Measurements from ENCODE around the gene BCAR3. TPM values are rescaled to one million over a fixed set of nuclear protein-coding genes. Genes with fewer than 3 reads are reported as not detected.

The BCAR3 gene
- total RNA-seq, 4 donors from 2014 or later: 29.6 to 46.7 (median 37.0) TPM

- Histone ChIP-seq H3K27ac (peak overlapping the region; percentile 45 to 62 (median 51)), H3K36me3 (peaks cover 7 to 18% of the 10 kb centered on the region in 2 donors), H3K9me3 (no peaks in the 10 kb centered on the region), H3K4me1 (peaks cover 4 to 22% of the 10 kb centered on the region in 2 donors), H3K4me3 (replicated peaks in 1 of 3) (no peak overlapping the region), H3K27me3 (no peaks in the 10 kb centered on the region)
- 76 to 87% methylated on average over 15 of the region's 15 CpGs for WGBS, 2 donors
- TF ChIP-seq, protein P1, sequence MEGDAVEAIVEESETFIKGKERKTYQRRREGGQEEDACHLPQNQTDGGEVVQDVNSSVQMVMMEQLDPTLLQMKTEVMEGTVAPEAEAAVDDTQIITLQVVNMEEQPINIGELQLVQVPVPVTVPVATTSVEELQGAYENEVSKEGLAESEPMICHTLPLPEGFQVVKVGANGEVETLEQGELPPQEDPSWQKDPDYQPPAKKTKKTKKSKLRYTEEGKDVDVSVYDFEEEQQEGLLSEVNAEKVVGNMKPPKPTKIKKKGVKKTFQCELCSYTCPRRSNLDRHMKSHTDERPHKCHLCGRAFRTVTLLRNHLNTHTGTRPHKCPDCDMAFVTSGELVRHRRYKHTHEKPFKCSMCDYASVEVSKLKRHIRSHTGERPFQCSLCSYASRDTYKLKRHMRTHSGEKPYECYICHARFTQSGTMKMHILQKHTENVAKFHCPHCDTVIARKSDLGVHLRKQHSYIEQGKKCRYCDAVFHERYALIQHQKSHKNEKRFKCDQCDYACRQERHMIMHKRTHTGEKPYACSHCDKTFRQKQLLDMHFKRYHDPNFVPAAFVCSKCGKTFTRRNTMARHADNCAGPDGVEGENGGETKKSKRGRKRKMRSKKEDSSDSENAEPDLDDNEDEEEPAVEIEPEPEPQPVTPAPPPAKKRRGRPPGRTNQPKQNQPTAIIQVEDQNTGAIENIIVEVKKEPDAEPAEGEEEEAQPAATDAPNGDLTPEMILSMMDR (IDR thresholded peaks at IDR 0.05): no peak
- intact Hi-C loops (cut with DNase I): no loop called here
- DNase-seq: peak; percentile 45 to 70
These were observed 114.2 kb downstream of the BCAR3 start for GRCh38 chr1:93567255-93567918.

DNA sequence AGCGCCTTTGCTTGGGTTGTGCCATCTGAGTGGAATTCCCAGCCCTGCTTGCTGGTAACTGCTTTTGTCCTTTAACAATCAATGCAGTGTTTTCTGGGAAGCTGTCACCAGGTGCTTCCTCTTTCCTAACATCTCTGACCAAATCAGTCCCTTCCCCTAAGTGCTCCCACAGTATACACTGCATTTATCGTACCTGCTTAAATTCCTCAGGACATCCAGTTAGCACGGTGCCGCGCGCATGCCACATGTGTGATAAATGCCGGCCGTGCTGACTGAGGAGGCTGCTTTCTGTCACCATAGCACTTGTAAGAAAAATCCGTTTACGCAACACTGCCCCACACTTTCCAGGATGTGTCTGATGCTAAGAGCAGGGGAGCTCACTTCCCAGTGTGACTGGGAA is 115.4 kb downstream of the BCAR3 start:
- no peak for DNase-seq
- H3K27me3 ChIP-seq: no peaks in the 10 kb centered on the region
- peak overlapping the region in 2 of 3 donors; percentile 57 to 62 for H3K27ac ChIP-seq
- WGBS, 2 donors: 78% methylated on average over 10 of the region's 10 CpGs
- H3K4me1 ChIP-seq: peaks cover 4 to 22% of the 10 kb centered on the region in 2 donors
- no peak overlapping the region for H3K4me3 ChIP-seq (replicated peaks in 1 of 3)
- intact Hi-C loops (cut with DNase I): no loop called here
- TF ChIP-seq, protein P1 (IDR thresholded peaks at IDR 0.05): no peak
- no peak for TF ChIP-seq POLR2A (IDR thresholded peaks at IDR 0.05)
- H3K36me3 ChIP-seq: peaks cover 15 to 17% of the 10 kb centered on the region in 2 donors
- H3K9me3 ChIP-seq: no peaks in the 10 kb centered on the region

- WGBS, 2 donors: 54% methylated on average over 4 of the region's 4 CpGs
- DNase-seq: no peak
- H3K27ac ChIP-seq: peak overlapping the region in 2 of 3 donors; percentile 57 to 62
- H3K4me3 ChIP-seq (replicated peaks in 1 of 3): no peak overlapping the region
- H3K36me3 ChIP-seq: peaks cover 9 to 18% of the 10 kb centered on the region in 2 donors
- H3K9me3 ChIP-seq: no peaks in the 10 kb centered on the region
- TF ChIP-seq POLR2A (IDR thresholded peaks at IDR 0.05): no peak
- TF ChIP-seq, protein P1 (IDR thresholded peaks at IDR 0.05): no peak
- no peaks in the 10 kb centered on the region for H3K27me3 ChIP-seq
- intact Hi-C loops (cut with DNase I): no loop called here
- H3K4me1 ChIP-seq: peaks cover 4 to 22% of the 10 kb centered on the region in 2 donors
These were observed 116.0 kb downstream of the BCAR3 start for GRCh38 chr1:93565496-93566206.

DNA sequence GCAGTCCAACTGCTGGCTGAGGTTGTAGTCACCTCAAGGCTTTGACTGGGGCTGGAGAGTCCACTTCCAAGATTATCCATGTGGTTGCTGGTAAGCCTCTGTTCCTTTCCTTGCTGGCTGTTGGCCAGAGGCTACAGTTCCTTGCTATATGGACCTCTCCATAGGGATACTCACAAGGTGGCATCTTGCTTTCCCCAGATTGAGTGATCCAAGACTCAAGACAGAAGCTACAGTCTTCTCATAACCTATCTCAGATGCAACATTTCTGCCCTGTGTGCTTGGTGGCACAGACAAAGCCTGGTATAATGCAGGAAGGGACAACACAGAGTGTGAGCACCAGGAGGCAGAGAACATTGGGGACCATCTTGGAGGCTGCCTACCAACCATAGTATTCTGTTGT is 121.9 kb downstream of the BCAR3 start:
- H3K4me3 ChIP-seq (replicated peaks in 1 of 3): no peak overlapping the region
- DNase-seq: no peak
- H3K9me3 ChIP-seq: no peaks in the 10 kb centered on the region
- H3K27ac ChIP-seq: no peak overlapping the region
- peaks cover 0 to 11% of the 10 kb centered on the region in 2 donors for H3K36me3 ChIP-seq
- H3K4me1 ChIP-seq: peaks cover 4 to 8% of the 10 kb centered on the region in 2 donors
- H3K27me3 ChIP-seq: no peaks in the 10 kb centered on the region
- intact Hi-C loops (cut with DNase I): no loop called here
- TF ChIP-seq, protein P1 (IDR thresholded peaks at IDR 0.05): no peak
- TF ChIP-seq POLR2A (IDR thresholded peaks at IDR 0.05): no peak

- no peaks in the 10 kb centered on the region for H3K27me3 ChIP-seq
- H3K9me3 ChIP-seq: no peaks in the 10 kb centered on the region
- peaks cover 0 to 11% of the 10 kb centered on the region in 2 donors for H3K36me3 ChIP-seq
- H3K27ac ChIP-seq: no peak overlapping the region
- H3K4me1 ChIP-seq: peaks cover 10 to 12% of the 10 kb centered on the region in 2 donors
- H3K4me3 ChIP-seq (replicated peaks in 1 of 3): no peak overlapping the region
- DNase-seq: no peak
- WGBS, 2 donors: 84 to 93% methylated on average over 2 of the region's 2 CpGs
- no peak for TF ChIP-seq POLR2A (IDR thresholded peaks at IDR 0.05)
- TF ChIP-seq, protein P1 (IDR thresholded peaks at IDR 0.05): no peak
- intact Hi-C loops (cut with DNase I): no loop called here
These were observed 122.6 kb downstream of the BCAR3 start for GRCh38 chr1:93559045-93559444.
